M059J (cell line): ENCODE results near the gene DIDO1. TPM values are rescaled to one million over a fixed set of nuclear protein-coding genes. Genes with fewer than 3 reads are reported as not detected.
A peak's percentile ranks its signal among the peaks of the same experiment; 100 is the strongest.

Source experiments
- DNase-seq: peaks from one replicate; pipeline ENCODE4 v3.0.0-alpha.2; 2012; ENCODE audit warnings: low read depth
- total RNA-seq: library from RNA; depleted of rRNA; stranded (reverse); fragments of >200 nt; shearing (Covaris generic); gene quantifications from 2 replicates; pipeline ENCODE4 v1.2.3, GENCODE V29; 2014

The DIDO1 gene
- total RNA-seq, 1 experiment from 2014 or later: 42.6 TPM

- DNase-seq: no peak
These were observed 14.5 kb downstream of the DIDO1 start for GRCh38 chr20:62911701-62912280.

GRCh38 chr20:62910777-62911497 is 15.4 kb downstream of the DIDO1 start:
- DNase-seq: no peak

- no peak for DNase-seq
These were observed 16.0 kb downstream of the DIDO1 start for GRCh38 chr20:62910217-62910766.

GRCh38 chr20:62908971-62909791 is 17.1 kb downstream of the DIDO1 start:
- DNase-seq: no peak

GRCh38 chr20:62907384-62908317 is 18.7 kb downstream of the DIDO1 start:
- peak; percentile 25 for DNase-seq

- DNase-seq: no peak
These were observed 19.5 kb downstream of the DIDO1 start for GRCh38 chr20:62906647-62907375.

- no peak for DNase-seq
These were observed 20.1 kb downstream of the DIDO1 start for GRCh38 chr20:62906209-62906608.

GRCh38 chr20:62905536-62906117 is 20.7 kb downstream of the DIDO1 start:
- DNase-seq: no peak

- DNase-seq: peak; percentile 71
These were observed 23.2 kb downstream of the DIDO1 start for GRCh38 chr20:62902926-62903615.

GRCh38 chr20:62901891-62902290 is 24.4 kb downstream of the DIDO1 start:
- DNase-seq: no peak

- peak; percentile 45 for DNase-seq
These were observed 25.4 kb downstream of the DIDO1 start for GRCh38 chr20:62900692-62901584.

GRCh38 chr20:62900052-62900691 is 26.1 kb downstream of the DIDO1 start:
- peak; percentile 66 for DNase-seq

- DNase-seq: no peak
These were observed 26.7 kb downstream of the DIDO1 start for GRCh38 chr20:62899633-62900051.

- DNase-seq: no peak
These were observed 27.2 kb downstream of the DIDO1 start for GRCh38 chr20:62898970-62899632.

- no peak for DNase-seq
These were observed 28.0 kb downstream of the DIDO1 start for GRCh38 chr20:62898093-62898964.

GRCh38 chr20:62897666-62898065 is 28.6 kb downstream of the DIDO1 start:
- DNase-seq: no peak
